NCI-H146 treated with DMSO at 0.1 percent for 48 hours (cell line): ENCODE data around the gene LRRC2.

Experiments
- DNase-seq: peaks from one replicate; lab custom pipeline; 2025; ENCODE audit not compliant: unreplicated experiment; lab: John Stamatoyannopoulos, UW

The LRRC2 gene

GRCh38 chr3:46482632-46483350, 83.3 kb downstream of the LRRC2 start:
- no peak for DNase-seq

GRCh38 chr3:46481636-46482035, 84.5 kb downstream of the LRRC2 start:
- no peak for DNase-seq

- DNase-seq: no peak
Observed at GRCh38 chr3:46480491-46481195, 85.5 kb downstream of the LRRC2 start.

DNA sequence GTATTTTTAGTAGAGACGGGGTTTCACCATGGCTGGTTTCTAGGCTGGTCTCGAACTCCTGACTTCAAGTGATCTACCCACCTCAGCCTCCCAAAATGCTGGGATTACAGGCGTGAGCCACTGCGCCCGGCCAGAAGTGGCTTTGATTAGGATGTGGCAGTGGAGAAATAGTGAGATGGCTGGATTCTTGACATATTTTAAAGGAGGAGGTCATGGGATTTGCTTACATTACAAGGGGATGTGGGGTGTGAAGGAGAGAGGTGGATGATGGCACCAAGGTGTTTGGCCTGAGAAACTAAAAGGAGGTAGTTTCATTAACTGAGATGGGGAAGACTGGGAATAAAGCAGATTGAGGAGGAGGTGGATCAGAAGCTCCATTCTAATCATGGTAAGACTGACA, 86.4 kb downstream of the LRRC2 start:
- no peak for DNase-seq

GRCh38 chr3:46479021-46479420, 87.1 kb downstream of the LRRC2 start:
- DNase-seq: no peak

DNA sequence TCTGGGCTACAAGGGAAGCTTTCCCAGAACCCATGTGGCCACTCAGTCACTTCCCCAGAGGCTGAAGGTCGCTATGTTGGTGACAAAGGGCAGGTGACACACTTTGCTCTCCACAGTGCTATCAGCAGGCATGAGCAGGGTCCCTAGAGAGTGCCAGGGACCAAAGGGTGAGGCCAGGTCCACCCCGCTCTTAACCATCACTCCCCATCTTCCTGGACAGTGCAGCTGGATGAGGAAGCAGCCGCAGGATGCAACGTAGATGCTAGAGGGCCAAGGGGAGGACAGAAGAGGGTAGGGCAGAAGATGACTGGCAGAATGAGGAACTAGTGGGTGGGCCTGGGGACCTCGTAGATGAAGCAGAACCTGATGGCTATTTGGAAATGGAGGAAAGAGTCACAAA, 87.8 kb downstream of the LRRC2 start:
- no peak for DNase-seq

DNA sequence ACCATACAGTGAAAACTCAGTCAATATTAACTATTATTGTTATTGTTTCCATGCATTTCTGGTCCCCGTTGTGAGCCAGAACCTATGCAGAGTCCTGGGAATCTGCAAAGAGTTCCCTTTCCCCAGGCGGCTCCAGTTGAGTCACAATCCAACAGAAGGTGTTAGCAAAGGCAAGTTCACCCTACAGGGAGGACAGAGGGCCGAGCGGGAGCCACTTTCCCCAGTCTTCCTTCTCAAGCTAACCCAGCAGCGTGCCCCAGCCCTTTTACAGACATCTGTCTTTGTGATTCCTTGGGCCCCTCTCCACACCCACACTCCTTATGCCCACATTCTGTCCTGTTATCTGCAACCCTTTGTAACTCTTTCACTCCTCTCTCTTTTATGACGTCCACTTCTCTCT, 88.3 kb downstream of the LRRC2 start:
- no peak for DNase-seq

DNA sequence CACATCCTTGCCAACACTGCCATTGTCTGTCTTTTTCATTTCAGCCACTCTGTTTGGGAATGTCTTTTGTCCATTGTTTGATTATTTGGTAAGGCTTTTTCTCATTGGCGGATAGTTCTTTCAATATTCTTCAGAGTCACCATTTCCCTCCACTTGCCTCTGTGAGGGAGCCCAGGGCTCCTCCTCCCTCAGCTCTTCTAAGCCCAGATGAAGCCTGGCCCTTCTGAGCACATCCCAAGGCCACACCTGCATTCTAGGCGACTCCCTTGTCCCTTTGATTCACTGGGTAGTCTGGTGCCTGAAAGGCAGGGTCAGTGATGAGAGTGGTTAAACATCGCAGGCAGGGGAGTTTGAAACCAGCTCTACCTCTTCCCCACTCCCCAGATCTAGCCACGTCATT, 89.0 kb downstream of the LRRC2 start:
- DNase-seq: no peak

DNA sequence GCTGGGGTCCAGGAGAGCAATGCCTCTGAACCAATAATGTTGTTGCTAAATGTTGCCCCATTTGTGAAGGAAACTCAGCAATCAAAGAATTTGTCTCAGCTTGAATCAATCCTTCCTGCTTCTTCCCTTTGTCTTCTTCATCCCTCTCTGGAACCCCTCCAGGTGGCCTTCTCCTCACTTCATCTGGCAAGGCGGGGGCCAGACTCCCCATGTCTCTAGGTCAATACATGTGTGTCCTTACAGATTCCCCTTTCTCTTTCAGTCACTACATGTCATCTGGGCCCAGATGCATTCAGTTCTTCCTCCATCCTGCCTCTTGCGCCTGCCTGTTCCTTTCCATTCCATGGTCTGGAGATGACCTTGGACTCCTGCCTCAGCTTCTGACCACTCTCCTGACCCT, 93.4 kb downstream of the LRRC2 start:
- DNase-seq: no peak

DNA sequence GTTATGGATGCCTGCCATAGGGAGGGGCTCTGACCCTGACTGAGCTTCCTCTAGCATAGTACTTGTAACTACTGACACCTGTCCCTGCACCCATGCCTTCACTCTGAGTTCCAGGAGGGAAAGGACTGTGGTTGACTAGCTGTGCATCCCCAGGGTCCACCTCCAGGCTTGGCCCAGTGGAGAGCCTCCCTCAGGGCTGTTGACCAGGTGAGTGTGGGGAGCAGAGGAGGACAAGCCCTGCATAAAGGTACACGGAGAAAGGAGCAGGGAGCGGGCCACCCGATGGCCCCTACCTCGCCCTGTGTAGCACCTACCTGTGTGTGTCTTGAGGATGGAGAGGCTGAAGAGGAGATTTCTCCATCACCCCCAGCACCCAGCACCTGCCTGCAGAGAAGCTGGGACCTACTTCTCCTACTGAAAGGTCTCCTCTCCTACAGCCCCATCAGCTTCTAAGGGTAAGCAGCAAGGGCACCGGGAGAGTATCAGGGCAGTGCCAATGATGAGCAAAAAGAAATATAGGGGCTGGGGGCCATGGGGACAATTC, 94.7 kb downstream of the LRRC2 start:
- no peak for DNase-seq

- no peak for DNase-seq
Observed at GRCh38 chr3:46470831-46471230, 95.3 kb downstream of the LRRC2 start.

DNA sequence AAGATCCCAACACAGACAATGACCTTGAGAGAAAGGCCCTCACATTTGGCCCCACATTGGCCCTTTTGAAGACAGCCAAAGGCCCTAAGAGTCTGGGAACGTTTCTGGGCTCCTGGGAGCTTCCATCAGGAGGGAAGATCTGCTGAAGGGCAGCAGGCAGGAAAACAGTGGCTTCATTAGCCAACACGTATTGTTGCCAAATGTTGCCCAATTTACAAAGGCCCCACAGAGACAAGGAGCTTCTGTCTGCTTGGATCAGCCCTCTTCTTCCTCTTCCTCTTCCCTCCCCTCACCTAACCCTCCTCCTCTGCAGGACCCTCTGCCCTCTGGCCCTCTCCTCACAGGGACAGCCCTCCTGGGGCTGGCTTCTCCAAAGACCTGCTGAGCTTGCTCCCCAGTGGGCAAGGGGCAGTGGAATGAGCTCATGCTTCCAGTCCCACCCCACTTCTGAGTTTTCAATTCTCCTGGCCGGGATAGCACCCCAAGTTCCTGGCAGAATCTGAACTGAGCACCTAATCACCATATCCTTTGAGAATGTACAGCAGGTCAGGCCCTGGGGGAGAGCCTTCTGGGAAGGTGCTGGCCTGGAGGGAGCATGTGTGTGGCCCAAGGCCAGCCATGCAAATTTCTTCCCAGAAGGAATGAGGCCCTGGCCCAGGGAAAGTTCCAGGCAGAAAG, 96.3 kb downstream of the LRRC2 start:
- no peak for DNase-seq

GRCh38 chr3:46468753-46469600, 97.1 kb downstream of the LRRC2 start:
- DNase-seq: no peak

DNA sequence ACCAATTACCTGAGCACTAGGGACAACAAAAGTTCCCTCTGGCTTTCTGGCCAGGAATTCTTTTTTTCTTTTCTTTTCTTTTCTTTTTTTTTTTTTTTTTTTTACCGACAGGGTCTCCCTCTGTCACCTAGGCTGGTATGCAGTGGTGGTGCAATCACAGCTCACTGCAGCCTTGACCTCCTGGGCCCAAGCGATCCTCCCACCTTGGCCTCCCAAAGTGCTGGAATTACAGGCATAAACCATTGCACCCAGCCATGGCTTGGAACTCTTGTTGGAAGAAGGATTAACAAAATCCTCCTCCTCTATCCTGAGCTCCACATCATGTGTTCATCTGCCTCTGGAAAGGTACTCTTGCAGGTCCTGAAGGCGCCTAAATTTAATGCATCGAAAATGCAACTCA, 98.5 kb downstream of the LRRC2 start:
- no peak for DNase-seq

DNA sequence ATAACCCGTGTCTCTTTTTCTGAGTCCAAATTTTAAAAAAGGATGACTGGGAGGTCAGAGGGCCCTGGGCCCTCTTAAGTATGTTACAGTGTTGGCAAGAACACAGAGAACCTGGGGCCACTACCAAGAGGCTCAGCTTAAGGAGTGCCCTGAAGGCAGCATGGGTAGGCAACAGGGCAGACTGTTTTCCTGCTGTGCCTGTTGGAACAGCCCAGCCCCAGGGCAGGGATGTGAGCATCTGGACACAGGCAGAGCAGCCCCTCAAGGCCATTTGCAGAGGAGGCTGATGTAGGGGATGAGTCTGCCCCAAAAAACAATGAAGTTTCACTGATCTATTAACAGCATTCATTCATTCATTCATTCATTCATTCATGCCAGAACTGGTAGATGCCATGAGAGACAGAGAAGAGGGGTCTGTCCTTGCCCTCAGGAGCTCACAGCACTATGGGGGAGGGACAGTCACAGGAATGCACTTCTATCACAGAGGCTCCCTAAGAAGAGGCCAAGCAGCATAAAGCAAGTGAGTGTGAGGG, 99.2 kb downstream of the LRRC2 start:
- DNase-seq: no peak

GRCh38 chr3:46466273-46466672, 99.8 kb downstream of the LRRC2 start:
- DNase-seq: no peak
